AG09319 (cell line): Measurements from ENCODE around the gene CNKSR2.

Source experiments
- DNase-seq: peaks from one replicate; pipeline ENCODE4 v3.0.0-alpha.2; 2010; ENCODE audit warnings: low read depth; ENCODE audit errors: extremely low read depth
- TF ChIP-seq, protein P1 (sequence below): IDR thresholded peaks from 2 replicates; pipeline ENCODE4 v1.5.1; 2011; ENCODE audit warnings: low read depth, mild to moderate bottlenecking, inconsistent platforms, low read length, moderate library complexity

The CNKSR2 gene

DNA sequence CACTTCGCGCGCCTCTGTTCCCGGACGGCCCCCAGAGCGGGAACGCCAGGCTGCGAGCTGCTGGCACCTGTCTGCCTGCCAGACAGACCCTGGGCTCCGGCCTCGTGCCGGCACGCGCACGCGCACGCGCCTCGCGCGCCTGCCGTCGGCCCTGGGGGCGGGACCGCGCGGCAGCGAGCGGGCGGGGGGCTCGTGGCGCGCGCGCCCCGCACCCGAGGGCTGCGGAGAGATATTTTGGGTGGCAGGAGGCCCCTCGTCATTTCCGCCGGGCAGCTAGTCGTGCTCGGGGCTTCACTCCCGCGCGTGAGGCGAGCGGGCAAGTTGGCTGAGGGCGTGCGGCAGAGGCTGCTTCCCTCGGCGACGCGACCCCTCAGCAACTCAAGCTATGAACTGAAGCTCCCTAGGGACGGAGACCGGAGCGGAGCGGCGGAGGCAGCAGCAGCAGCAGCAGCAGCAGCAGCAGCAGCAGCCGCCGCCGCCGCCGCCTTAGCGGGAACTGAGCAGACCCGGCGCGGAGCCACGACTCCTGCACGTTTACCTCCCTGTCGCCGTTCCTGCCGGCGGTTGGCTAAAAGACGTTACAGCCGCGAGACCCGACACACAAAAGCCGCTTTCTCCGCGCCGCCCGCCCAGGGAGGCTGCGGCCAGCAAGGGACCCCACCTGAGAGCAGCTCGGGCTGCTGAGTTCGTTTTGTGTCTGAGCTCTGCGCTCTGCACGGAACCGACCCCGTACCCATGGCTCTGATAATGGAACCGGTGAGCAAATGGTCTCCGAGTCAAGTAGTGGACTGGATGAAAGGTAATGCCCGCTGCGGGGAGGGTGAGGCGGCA is at the start of gene CNKSR2:
TSS of gene CNKSR2 (plus strand) at position 256 of the 831 bp plus-strand sequence. CDS start at position 736, 480 bp downstream.
- DNase-seq: no peak
- TF ChIP-seq, protein P1, sequence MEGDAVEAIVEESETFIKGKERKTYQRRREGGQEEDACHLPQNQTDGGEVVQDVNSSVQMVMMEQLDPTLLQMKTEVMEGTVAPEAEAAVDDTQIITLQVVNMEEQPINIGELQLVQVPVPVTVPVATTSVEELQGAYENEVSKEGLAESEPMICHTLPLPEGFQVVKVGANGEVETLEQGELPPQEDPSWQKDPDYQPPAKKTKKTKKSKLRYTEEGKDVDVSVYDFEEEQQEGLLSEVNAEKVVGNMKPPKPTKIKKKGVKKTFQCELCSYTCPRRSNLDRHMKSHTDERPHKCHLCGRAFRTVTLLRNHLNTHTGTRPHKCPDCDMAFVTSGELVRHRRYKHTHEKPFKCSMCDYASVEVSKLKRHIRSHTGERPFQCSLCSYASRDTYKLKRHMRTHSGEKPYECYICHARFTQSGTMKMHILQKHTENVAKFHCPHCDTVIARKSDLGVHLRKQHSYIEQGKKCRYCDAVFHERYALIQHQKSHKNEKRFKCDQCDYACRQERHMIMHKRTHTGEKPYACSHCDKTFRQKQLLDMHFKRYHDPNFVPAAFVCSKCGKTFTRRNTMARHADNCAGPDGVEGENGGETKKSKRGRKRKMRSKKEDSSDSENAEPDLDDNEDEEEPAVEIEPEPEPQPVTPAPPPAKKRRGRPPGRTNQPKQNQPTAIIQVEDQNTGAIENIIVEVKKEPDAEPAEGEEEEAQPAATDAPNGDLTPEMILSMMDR: no peak

DNA sequence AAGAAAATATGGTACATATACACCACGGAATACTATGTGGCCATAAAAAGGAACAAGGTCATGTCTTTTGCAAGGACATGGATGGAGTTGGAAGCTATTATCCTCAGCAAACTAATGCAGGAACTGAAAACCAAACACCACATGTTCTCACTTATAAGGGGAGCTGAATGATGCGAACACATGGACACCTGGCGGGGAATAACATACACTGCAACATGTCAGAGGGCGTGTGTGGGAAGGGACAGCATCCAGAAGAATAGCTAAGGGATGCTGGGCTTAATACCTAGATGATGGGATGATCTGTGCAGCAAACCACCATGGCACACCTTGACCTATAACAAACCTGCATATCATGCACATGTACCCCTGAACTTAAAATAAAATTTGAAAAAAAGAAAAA is 19.5 kb upstream of the CNKSR2 start:
- DNase-seq: no peak
- TF ChIP-seq, protein P1: no peak

DNA sequence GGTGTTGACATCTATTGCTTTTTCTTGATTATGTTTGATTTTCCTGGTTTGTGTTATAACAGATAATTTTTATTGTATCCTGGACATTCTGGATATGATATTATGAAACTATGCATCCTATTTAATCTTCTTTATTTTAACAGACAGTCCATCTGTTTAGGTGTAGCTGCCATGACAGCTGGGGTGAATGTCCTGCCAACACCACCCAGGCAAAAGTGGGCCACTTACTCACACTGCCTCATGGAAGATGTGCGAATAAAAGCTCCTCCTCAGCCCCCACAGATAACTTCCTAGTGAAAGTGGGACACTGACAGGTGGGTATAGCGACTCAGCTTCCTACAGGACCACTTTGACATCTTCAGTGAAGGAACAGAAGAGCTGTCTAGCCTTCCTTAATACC is 18.4 kb upstream of the CNKSR2 start:
- TF ChIP-seq, protein P1: no peak
- no peak for DNase-seq

DNA sequence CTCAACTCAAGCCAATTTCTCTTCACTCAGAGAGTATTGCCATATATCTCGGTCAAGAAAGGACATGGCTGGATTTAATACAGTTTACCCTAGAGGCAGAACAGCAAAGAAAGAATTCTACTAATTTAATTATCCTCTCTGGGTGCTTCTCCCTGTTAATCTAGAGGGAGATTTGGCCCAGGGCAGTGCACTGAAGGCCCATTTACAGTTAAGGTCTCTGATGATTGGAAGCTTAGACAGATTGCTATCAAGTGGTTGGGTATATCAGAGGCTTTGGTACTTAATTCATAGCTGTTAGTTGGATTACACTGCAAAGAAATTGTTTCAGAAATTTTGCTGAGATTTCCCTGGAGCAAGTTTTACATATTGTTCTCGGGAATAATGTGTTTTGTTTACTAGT is 4.6 kb upstream of the CNKSR2 start:
- TF ChIP-seq, protein P1: no peak
- no peak for DNase-seq

DNA sequence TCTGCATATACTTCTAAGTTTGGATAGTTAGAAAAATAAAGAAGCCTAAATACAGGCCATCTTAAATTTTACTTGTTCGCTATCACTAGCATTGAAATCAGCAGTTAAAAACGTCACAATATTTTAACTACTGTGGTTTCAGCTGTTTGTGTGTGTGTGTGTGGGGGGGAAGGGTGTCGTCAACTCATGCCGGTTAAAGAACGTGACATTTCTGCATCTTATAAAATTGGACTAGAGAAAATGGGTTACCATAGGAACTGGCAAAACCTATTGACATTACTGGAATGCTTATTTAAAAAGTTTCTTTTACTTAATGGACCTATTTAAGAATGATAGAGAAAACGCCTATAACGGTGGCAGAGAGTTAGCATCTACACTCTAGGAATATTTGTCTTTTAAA is 1.2 kb upstream of the CNKSR2 start:
- no peak for DNase-seq
- TF ChIP-seq, protein P1: no peak

DNA sequence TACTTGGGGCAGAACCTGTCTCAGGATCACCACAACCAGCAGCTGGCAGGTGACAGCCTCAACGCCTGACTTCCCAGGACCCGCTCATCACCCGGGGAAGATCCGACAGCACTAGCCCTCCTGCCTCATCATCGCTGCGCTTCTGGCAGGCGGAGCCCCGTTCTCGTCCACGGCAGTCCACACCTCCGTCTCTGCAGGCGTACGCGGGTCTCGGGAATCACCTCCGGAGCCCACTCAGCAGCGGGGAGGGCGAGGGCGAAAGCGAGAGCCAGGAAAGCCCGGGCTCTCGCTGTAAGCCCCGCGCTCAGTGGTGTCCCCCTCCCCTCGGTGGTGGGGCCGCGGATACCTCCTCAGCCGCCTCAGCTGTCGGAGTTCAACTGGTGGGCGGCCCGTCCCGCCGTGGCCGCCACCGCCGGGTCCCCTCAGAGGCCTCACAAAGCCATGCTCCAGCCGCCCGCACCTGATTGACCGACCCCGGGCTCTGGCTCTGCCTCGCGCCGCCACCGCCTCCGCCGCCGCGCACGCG is 518 bp upstream of the CNKSR2 start:
- no peak for DNase-seq

More for the DNA sequence above, 518 bp upstream of the CNKSR2 start:
- TF ChIP-seq, protein P1: no peak
